Measurements from ENCODE around the gene ANK3.

Gene ANK3

DNA sequence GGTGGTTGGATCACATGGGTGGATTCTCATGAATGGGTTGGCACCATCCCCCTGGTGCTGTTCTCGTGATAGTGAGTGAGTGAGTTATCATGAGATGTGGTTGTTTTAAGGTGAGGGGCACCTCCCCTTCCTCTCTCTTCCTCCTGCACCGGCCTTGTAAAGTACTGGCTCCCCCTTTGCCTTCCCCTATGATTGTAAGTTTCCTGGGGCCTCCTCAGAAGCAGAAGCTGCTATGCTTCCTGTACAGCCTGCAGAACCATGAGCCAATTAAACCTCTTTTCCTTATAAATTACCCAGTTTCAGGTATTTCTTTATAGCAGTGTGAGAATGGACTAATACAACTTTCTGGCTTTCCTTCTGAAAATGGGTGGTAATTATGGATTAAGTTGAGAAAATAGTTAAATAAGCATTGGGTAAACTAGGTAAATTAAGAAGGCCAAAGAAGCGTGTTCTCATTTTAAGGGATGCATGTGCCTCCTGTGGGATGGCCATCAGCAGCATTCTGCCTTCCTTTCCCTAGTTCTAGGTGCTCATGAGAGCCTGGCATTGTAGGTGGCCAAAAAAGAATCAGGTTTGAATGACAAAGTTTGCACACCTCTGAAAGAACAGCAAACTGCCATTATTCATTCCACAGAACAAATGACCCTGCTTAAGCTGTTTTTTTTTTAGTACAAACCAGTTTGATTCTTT lies 242.0 kb downstream of the ANK3 start:
- TF ChIP-seq, protein P1, sequence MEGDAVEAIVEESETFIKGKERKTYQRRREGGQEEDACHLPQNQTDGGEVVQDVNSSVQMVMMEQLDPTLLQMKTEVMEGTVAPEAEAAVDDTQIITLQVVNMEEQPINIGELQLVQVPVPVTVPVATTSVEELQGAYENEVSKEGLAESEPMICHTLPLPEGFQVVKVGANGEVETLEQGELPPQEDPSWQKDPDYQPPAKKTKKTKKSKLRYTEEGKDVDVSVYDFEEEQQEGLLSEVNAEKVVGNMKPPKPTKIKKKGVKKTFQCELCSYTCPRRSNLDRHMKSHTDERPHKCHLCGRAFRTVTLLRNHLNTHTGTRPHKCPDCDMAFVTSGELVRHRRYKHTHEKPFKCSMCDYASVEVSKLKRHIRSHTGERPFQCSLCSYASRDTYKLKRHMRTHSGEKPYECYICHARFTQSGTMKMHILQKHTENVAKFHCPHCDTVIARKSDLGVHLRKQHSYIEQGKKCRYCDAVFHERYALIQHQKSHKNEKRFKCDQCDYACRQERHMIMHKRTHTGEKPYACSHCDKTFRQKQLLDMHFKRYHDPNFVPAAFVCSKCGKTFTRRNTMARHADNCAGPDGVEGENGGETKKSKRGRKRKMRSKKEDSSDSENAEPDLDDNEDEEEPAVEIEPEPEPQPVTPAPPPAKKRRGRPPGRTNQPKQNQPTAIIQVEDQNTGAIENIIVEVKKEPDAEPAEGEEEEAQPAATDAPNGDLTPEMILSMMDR (IDR thresholded peaks at IDR 0.05; ENCODE audit: insufficient read depth, low read length, missing control alignments) = no peak
- ChIA-PET POLR2A (no interaction called here), CTCF (interaction anchor here (1.2 kb wide), 1 partner anchor 33 kb away, joined by 4 read pairs; no protein-coding TSS in a partner anchor)
- DNase-seq (ENCODE audit: low read depth, low spot score) = no peak
- H3K4me3 ChIP-seq (ENCODE audit: low read depth, low read length) = no peak overlapping the region

DNA sequence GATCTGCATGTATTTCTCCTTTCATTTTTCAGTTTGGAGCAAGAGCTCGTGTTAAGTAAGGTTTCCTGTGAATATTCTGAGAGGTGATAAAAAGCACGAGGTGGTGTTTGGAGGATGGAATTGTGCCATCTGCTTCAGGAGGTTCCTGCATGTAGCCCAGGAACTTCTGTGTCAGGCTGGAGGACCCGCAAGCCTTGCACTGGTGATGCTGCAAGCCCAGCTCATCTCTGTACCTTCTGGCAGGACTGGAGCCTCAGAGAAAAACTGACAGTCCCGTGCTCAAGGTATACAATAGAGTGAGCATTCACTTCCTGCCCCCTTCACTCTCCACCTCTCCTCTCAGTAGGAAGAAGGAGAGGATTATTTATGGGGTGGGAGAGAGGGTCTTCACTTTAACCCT lies 242.7 kb downstream of the ANK3 start:
- H3K4me3 ChIP-seq (ENCODE audit: low read depth, low read length) = no peak overlapping the region
- TF ChIP-seq, protein P1 (IDR thresholded peaks at IDR 0.05; ENCODE audit: insufficient read depth, low read length, missing control alignments) = no peak
- DNase-seq (ENCODE audit: low read depth, low spot score) = no peak
- ChIA-PET CTCF (no interaction called here), POLR2A (no interaction called here)

DNA sequence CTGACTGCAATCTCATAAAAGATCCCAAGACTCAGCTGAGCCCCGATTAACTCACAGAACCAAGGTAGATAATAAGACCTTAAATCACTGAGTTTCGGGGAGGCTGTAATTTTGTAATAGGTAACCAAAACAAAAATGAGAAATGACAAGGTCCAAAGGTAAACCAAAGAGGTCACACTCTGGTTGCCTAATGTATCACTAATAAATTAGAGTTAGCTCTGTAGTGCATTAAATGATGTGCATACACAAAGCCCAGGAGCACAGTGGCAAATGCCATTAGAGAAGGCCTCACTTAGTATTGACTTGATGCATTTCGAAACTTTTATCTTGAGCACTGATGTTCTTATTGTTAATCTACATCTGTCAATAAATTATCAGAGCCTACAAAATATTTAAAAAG lies 245.6 kb downstream of the ANK3 start:
- DNase-seq (ENCODE audit: low read depth, low spot score) = no peak
- ChIA-PET CTCF (interaction anchor here (1.3 kb wide), 1 partner anchor 26 kb away, joined by 3 read pairs; no protein-coding TSS in a partner anchor), POLR2A (no interaction called here)
- TF ChIP-seq, protein P1 (IDR thresholded peaks at IDR 0.05; ENCODE audit: insufficient read depth, low read length, missing control alignments) = no peak
- no peak overlapping the region for H3K4me3 ChIP-seq (ENCODE audit: low read depth, low read length)

DNA sequence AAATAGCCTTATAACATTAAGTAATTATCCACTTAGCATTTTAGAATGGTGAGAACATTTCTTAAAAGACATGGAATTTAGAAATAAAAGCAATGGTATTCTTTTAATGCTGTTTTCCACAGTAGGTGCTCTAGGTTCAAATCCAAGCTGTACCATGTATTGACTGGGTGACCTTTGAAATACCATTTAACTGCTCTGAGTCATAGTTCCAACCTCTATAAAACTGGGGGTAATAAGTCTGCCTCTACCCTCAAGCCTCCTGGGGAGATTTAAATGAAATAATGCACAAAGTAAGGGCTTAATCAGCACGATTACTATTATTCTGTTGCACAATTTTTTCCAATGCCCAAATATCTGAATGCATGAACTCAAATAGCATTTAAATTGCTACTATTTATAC lies 246.9 kb downstream of the ANK3 start:
- ChIA-PET POLR2A (no interaction called here), CTCF (no interaction called here)
- no peak overlapping the region for H3K4me3 ChIP-seq (ENCODE audit: low read depth, low read length)
- TF ChIP-seq, protein P1 (IDR thresholded peaks at IDR 0.05; ENCODE audit: insufficient read depth, low read length, missing control alignments) = no peak
- DNase-seq (ENCODE audit: low read depth, low spot score) = no peak

DNA sequence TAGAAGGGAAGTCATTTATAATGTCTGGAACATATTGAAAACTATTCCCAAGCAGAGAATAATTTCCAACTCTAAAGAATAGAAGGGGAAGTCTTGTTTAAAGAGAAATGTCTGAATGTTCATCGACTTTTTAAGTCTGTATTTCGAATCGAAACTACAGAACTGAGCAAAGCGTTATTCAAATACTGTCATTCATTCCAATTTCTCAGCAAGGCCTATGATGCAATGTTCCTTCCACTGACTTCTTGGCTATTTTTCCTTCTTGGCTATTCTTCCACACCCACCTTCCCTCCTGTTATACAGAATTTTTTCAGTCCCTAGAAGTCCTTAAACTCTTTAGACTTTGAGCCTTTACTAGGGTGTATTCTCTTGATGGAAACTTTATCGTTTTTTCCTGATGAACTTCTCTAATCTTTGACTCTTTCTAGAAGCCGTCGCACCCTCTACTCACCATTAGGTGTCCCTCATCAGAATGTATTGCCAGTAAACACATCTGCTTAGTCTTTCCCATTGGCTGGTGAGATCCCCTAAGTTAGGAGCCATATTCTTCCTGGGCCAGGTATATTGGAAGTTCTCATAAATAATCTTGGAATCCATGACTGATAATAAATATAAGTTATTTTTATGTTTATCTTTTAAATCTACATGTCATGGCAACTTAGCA lies 247.6 kb downstream of the ANK3 start:
- DNase-seq (ENCODE audit: low read depth, low spot score) = no peak
- H3K4me3 ChIP-seq (ENCODE audit: low read depth, low read length) = no peak overlapping the region
- CTCF ChIA-PET = no interaction called here
- POLR2A ChIA-PET = no interaction called here
- TF ChIP-seq, protein P1 (IDR thresholded peaks at IDR 0.05; ENCODE audit: insufficient read depth, low read length, missing control alignments) = no peak

All from AG04449 (cell line).